T-helper 1 cell treated with Interleukin-12 subunit alpha and Interleukin-12 subunit beta and Interleukin-4 antibody, amounts not matched to agents 30 μg/mL and 1 μg/mL, for 36 hours (primary cell): Measurements from ENCODE around the gene FBXO3.
"Not testable (repeated sequence)": the region's sequence is repeated elsewhere in the genome, so short reads cannot be mapped to it uniquely, and the experiment has no call there.

Experiments used
- H3K27ac Mint-ChIP-seq: one replicate; pipeline ENCODE4 v1.8.0; 2021; ENCODE audit warnings: mild to moderate bottlenecking, mixed read lengths
- H3K27me3 Mint-ChIP-seq: one replicate; pipeline ENCODE4 v1.8.0; 2021; ENCODE audit warnings: low read depth, mixed read lengths
- H3K36me3 Mint-ChIP-seq: one replicate; pipeline ENCODE4 v1.8.0; 2021; ENCODE audit warnings: low read depth, mixed read lengths
- H3K4me1 Mint-ChIP-seq: one replicate; pipeline ENCODE4 v1.8.0; 2021; ENCODE audit warnings: low read depth, mixed read lengths
- H3K4me3 Mint-ChIP-seq: one replicate; pipeline ENCODE4 v1.8.0; 2021; ENCODE audit warnings: mild to moderate bottlenecking, moderate library complexity, mixed read lengths
- H3K9me3 Mint-ChIP-seq: one replicate; pipeline ENCODE4 v1.8.0; 2021; ENCODE audit warnings: mixed read lengths

The FBXO3 gene

DNA sequence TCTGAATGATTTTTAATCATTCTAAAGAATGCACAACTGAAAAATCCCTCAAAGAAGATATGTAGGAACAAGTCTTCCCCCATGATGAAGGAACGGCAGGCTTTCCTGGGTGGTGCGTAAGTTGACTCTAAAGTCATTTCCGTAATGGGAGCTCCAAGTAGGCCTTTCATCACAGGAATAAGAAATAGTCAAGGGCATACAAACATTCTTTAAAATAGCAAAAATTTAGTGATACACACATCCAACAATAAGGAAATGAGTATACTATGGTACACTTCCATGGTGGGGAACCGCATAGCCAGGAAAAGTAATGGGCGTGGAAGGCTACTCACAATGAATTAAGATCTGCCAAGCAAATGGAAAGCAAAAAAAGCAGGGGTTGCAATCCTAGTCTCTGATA lies 48.8 kb downstream of the FBXO3 start:
- H3K9me3 Mint-ChIP-seq, result no peaks in the 10 kb centered on the region
- peaks cover 62% of the 10 kb centered on the region for H3K4me1 Mint-ChIP-seq
- no peaks in the 10 kb centered on the region for H3K27me3 Mint-ChIP-seq
- H3K36me3 Mint-ChIP-seq, result peaks cover 43% of the 10 kb centered on the region
- no peak overlapping the region for H3K27ac Mint-ChIP-seq
- H3K4me3 Mint-ChIP-seq, result no peak overlapping the region

DNA sequence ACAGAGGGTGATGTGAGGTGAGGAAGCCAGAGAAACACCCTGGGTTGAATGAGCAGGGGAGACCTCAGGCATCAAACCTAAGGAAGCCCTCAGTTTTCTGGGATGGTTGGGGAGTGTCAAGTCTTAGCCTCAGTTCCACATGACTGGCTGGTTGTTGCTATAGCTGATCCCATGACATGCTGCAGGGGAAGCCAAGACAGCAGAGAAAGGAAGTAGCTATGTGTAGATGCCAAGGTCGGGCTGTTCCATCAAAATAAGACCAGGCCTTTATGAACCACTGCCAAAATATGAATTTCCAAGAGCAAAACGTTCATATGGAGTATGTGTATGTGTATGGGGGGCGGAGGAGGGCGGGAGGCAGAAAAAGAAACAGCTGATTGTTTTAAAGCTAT lies 49.7 kb downstream of the FBXO3 start:
- Mint-ChIP-seq H3K9me3 (no peaks in the 10 kb centered on the region), H3K4me1 (peaks cover 65% of the 10 kb centered on the region), H3K36me3 (peaks cover 46% of the 10 kb centered on the region), H3K27ac (peak overlapping the region; percentile 42), H3K4me3 (peak overlapping the region; percentile 5), H3K27me3 (no peaks in the 10 kb centered on the region)

DNA sequence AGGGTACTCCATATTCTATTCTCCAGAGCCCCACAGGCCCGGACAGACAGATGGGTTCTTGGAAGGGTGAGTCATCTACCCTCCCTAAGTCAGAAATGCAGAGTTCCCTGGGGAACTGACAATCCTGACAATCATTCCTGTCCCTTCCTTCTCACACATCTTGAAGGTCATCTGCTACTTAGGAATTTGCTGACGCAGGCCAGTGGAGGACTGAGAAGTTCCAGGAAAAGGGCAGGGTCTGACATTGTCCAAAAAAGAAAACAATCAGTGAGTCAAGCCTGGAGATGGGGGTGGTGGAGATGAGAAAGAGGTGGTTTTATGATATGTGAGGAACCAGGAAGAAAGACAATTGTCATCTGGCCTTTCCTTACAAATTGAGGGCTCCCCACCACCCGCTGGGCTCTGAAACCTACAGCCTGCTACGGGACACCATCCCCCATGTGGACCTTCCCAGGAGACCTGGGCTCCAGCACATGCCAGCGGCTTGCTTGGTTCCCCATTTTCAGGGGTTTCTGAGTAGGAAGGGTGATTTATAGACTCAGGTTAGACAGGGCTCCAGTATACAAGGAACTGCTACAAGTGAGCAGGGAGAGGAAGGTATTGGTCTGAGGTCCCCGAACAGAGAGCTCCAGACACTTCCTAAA lies 51.0 kb downstream of the FBXO3 start:
- H3K9me3 Mint-ChIP-seq, result no peaks in the 10 kb centered on the region
- peak overlapping the region; percentile 16 for H3K4me3 Mint-ChIP-seq
- H3K27me3 Mint-ChIP-seq, result no peaks in the 10 kb centered on the region
- peaks cover 65% of the 10 kb centered on the region for H3K4me1 Mint-ChIP-seq
- H3K27ac Mint-ChIP-seq, result peak overlapping the region; percentile 79
- H3K36me3 Mint-ChIP-seq, result peaks cover 44% of the 10 kb centered on the region

DNA sequence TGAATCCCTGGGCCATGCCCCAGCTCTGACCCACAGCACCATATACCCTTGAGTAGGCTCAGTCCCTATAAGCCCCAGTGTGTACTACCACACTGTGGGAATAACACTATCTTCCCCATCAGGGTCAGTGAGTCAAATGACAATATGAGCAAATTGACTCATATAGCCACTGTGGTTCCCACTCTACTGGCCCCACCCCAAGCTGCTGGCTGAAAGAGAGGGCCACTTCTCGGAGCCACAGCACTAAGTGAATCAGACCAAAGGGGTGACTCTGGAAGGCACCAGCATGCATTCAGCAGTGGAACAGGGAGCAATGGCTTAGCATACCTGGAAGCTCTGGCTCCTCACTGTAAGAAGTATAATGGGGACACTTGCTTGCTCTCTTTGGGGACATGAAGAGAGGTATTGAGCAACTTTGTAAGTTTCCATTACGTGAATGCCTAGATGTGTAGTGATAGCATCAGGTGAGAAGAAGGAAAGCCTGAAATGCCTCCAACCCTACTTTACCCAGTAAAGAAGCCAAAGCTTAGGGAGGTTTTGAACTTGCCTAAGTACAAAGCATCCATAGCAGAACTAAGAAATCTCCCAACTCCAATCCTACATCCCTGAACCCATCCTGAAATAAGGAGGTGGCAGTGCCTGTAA lies 51.6 kb downstream of the FBXO3 start:
- H3K9me3 Mint-ChIP-seq, result no peaks in the 10 kb centered on the region
- peaks cover 62% of the 10 kb centered on the region for H3K4me1 Mint-ChIP-seq
- peak overlapping the region; percentile 79 for H3K27ac Mint-ChIP-seq
- peak overlapping the region; percentile 16 for H3K4me3 Mint-ChIP-seq
- H3K36me3 Mint-ChIP-seq, result peaks cover 41% of the 10 kb centered on the region
- no peaks in the 10 kb centered on the region for H3K27me3 Mint-ChIP-seq

DNA sequence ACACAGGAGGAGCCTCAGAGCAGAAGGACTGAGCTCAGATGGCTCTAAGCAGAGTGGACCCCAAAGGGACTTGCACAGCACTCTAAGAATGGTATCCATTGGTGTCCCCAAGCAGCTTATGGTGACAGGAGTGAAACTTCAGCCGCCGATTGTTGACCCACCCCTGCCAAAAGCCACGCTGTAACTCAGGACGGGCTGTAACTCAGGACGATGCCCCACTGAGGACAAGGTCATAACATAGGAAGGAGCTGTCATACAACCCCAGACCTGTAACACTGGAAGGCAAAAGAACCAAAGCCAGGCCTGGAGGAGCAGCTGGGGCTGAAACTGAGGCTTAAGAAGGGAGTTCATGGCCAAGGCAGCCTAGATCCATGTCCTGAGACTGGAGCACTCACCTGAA lies 52.3 kb downstream of the FBXO3 start:
- peaks cover 58% of the 10 kb centered on the region for H3K4me1 Mint-ChIP-seq
- peak overlapping the region; percentile 79 for H3K27ac Mint-ChIP-seq
- H3K4me3 Mint-ChIP-seq, result peak overlapping the region; percentile 2
- H3K36me3 Mint-ChIP-seq, result peaks cover 46% of the 10 kb centered on the region
- H3K27me3 Mint-ChIP-seq, result no peaks in the 10 kb centered on the region
- H3K9me3 Mint-ChIP-seq, result no peaks in the 10 kb centered on the region

DNA sequence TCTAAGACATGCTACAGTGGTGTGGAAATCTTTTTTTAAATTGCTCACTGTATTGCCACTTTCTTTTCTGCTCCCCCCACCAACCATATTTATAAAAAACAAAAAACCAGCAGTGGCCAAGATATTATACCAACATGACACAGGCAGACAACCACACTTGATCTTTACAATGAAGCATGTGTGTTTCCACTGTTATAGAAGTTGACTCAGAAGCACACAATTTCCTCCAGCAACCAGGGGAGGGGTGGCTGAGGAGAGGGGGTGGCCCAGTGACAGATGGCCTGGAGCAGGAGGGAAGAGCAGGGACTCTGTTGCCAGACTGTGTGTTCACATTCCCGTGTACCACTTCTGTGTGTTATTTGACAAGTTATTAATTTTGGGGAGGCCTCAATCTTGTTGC lies 52.9 kb downstream of the FBXO3 start:
- H3K9me3 Mint-ChIP-seq, result no peaks in the 10 kb centered on the region
- H3K4me1 Mint-ChIP-seq, result peaks cover 57% of the 10 kb centered on the region
- no peaks in the 10 kb centered on the region for H3K27me3 Mint-ChIP-seq
- peaks cover 49% of the 10 kb centered on the region for H3K36me3 Mint-ChIP-seq
- H3K4me3 Mint-ChIP-seq, result peak overlapping the region; percentile 30
- H3K27ac Mint-ChIP-seq, result peak overlapping the region; percentile 66

DNA sequence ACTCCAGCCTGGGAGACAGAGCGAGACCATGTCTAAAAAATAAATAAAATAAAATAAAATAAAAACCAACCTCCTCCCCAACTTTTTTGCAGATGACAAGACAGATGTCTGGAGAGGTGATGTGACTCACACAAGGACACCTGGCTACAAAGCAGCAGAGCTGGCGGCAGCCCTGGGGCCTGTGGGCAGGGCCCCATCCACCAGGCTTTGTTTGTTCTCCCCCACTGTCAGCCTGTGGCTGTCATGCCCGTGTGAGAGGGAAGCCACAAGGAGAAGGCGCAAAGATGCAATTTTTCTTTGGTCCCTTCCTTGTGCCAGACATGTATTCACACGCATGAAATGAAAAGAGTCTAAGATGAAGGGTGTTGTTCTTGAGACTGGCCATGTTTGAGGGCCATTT lies 54.7 kb downstream of the FBXO3 start:
- no peaks in the 10 kb centered on the region for H3K9me3 Mint-ChIP-seq
- no peak overlapping the region for H3K27ac Mint-ChIP-seq
- H3K36me3 Mint-ChIP-seq, result peaks cover 40% of the 10 kb centered on the region
- peaks cover 39% of the 10 kb centered on the region for H3K4me1 Mint-ChIP-seq
- no peak overlapping the region for H3K4me3 Mint-ChIP-seq
- no peaks in the 10 kb centered on the region for H3K27me3 Mint-ChIP-seq

DNA sequence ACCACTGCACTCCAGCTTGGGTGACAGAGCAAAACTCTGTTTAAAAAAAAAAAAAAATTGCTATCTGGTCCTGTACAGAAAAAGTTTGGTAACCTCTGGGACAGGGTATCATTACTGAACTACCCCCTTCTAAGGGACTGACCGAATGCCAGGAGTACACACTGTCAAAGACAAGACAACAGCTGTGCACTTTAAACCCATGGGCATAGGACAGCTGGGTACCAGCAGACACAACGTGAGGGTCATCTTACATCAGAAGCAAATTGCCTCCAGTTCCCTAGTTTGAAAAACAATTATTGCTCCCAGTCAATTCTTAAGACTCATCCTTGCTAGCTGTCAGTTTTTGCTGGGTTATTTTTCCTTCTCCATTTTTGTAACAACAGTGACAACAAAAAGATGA lies 55.9 kb downstream of the FBXO3 start:
- peaks cover 38% of the 10 kb centered on the region for H3K36me3 Mint-ChIP-seq
- no peak overlapping the region for H3K4me3 Mint-ChIP-seq
- no peaks in the 10 kb centered on the region for H3K9me3 Mint-ChIP-seq
- peaks cover 29% of the 10 kb centered on the region for H3K4me1 Mint-ChIP-seq
- H3K27ac Mint-ChIP-seq, result no peak overlapping the region
- H3K27me3 Mint-ChIP-seq, result no peaks in the 10 kb centered on the region

DNA sequence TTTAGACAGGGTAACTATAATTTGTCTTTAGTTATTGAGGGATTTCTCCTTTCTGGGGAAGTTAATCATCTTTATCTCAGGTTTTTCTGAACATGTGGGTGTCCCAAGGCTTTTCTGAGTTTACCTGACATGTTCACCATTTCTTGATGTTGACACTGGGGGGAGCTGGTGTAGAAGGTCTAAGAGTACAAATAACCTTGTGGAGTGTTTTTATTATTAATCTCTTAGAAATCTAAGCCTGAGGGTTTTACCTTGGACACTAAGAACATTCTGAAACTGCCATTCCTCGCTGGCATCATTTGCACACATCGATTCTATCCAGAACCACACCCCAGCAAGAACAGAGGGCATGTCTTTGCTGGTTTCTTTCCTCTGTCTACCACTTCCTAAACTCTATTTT lies 58.1 kb downstream of the FBXO3 start:
- H3K36me3 Mint-ChIP-seq, result peaks cover 38% of the 10 kb centered on the region
- no peak overlapping the region for H3K27ac Mint-ChIP-seq
- H3K9me3 Mint-ChIP-seq, result no peaks in the 10 kb centered on the region
- no peak overlapping the region for H3K4me3 Mint-ChIP-seq
- H3K4me1 Mint-ChIP-seq, result peaks cover 8% of the 10 kb centered on the region
- H3K27me3 Mint-ChIP-seq, result no peaks in the 10 kb centered on the region

DNA sequence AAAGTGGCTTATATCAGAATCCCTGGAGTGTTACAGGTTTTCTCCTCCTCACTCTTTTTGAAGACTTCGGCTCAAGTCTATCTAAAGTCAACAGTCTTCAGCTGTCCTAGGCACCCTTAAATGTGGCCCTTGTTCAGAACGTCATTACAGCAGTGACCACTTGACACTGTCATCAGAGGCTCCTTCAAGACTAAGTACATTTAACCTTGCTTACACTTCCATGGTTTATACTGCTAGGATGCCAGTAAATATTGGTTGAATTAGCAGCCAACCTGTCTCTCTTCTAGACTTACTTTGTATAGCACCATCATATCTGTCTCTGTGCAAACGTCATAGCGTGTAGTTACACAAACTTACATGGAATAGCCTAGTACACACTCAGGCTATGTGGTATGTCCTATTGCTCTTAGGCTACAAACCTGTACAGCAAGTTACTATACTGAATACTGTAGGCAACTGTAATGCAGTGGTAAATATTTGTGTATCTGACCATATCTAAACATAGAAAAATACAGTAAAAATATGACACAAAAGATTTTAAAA lies 60.4 kb downstream of the FBXO3 start:
- no peak overlapping the region for H3K27ac Mint-ChIP-seq
- H3K4me3 Mint-ChIP-seq, result no peak overlapping the region
- peaks cover 2% of the 10 kb centered on the region for H3K4me1 Mint-ChIP-seq
- peaks cover 37% of the 10 kb centered on the region for H3K36me3 Mint-ChIP-seq
- no peaks in the 10 kb centered on the region for H3K9me3 Mint-ChIP-seq
- H3K27me3 Mint-ChIP-seq, result no peaks in the 10 kb centered on the region

DNA sequence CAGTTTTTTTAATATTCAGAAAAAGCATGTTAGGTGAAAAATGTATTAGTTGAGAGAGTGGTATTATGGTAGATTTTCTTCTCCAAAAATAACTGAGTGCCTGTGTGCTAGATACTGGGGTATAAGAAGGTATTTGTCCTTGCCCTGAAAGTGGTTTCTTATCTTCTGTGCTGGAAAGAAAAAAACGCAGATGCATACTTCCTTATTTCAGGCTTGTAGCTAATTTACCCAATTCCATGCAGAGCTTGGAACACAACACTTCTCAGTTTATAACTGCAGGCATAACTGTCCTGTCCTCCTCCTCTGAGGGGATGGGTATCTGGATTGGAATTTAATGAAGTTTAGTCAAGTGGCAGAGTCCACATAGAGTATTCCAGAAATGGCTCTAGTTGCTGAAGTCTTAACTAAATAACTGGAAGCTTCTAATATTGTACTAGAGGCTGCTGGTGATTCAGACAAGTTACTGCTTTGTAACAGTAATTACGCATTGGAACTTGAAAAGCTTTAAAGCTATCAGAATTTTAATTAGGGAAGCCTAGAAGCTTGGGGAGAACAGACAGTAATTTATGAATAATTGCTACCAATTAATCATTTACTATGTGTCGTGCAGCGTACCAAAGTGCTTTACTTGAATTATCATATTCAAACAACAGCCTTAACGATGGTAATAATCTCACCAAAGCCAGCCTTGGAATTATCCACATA lies 61.0 kb downstream of the FBXO3 start:
- Mint-ChIP-seq H3K4me3 (no peak overlapping the region), H3K36me3 (peaks cover 38% of the 10 kb centered on the region), H3K27me3 (no peaks in the 10 kb centered on the region)

DNA sequence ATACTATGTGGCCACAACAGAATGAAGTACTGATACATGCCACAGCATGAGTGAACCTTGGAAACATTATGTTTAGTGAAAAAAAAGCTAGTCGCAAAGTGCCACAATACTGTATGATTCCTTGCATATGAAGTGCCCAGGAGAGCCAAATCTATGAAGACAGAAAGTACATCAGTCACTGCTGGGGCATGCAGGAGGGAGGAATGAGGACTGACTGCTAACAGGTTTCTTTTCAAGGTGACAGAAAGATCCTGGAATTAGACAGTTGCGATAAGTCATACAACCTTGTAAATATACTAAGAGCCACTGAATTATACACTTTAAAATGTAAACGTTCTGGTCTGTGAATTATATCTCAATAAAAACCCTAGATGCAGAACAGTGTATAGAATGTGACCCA lies 61.9 kb downstream of the FBXO3 start:
- peaks cover 38% of the 10 kb centered on the region for H3K36me3 Mint-ChIP-seq
- H3K4me1 Mint-ChIP-seq, result peaks cover 2% of the 10 kb centered on the region
- H3K4me3 Mint-ChIP-seq, result no peak overlapping the region
- H3K9me3 Mint-ChIP-seq, result no peaks in the 10 kb centered on the region
- H3K27me3 Mint-ChIP-seq, result no peaks in the 10 kb centered on the region
- H3K27ac Mint-ChIP-seq, result no peak overlapping the region

More for the DNA sequence above, 61.0 kb downstream of the FBXO3 start:
- Mint-ChIP-seq H3K4me1 (no peaks in the 10 kb centered on the region), H3K9me3 (no peaks in the 10 kb centered on the region), H3K27ac (no peak overlapping the region)

DNA sequence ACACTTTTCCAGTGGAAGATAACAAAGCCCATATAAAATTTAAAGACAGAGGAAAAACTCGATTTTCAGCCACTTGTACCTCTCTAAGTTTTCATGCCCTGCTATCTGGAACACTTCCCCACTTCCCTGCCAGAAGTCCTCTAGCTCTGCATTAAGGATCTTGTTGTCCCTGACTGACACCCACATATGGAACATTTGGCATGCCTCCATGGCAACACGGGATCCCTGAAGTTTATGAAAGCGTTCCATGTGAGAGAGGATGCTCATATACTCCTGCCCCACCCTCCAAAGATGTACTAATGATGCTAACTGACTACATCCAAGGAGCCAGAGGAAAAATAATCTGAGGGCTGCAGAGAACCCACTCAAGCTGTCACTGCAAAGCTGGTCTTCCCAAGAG lies 64.9 kb downstream of the FBXO3 start:
- peaks cover 41% of the 10 kb centered on the region for H3K36me3 Mint-ChIP-seq
- no peaks in the 10 kb centered on the region for H3K9me3 Mint-ChIP-seq
- H3K4me3 Mint-ChIP-seq, result no peak overlapping the region
- H3K27me3 Mint-ChIP-seq, result no peaks in the 10 kb centered on the region
- no peak overlapping the region for H3K27ac Mint-ChIP-seq
- H3K4me1 Mint-ChIP-seq, result peaks cover 15% of the 10 kb centered on the region

DNA sequence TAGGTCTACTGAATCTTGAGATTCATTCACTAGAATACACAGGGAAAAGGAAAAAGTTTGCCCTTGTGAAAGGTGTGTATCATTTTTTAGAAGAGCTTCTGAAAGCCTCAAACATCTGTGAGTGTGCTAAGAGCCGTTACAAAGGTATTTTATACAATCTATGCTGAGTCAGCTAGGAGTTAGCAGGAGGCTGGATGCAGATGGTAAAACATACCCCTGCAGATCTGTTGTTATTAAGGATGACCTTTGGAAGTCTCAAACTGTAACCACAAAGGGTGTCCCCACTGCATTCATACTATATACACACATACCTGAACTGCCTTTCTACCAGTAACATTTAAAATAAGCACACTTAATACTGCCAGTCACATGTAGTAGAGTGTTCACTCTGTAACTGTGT lies 65.3 kb downstream of the FBXO3 start:
- no peaks in the 10 kb centered on the region for H3K27me3 Mint-ChIP-seq
- peaks cover 15% of the 10 kb centered on the region for H3K4me1 Mint-ChIP-seq
- no peak overlapping the region for H3K4me3 Mint-ChIP-seq
- no peaks in the 10 kb centered on the region for H3K9me3 Mint-ChIP-seq
- peaks cover 38% of the 10 kb centered on the region for H3K36me3 Mint-ChIP-seq
- no peak overlapping the region for H3K27ac Mint-ChIP-seq

DNA sequence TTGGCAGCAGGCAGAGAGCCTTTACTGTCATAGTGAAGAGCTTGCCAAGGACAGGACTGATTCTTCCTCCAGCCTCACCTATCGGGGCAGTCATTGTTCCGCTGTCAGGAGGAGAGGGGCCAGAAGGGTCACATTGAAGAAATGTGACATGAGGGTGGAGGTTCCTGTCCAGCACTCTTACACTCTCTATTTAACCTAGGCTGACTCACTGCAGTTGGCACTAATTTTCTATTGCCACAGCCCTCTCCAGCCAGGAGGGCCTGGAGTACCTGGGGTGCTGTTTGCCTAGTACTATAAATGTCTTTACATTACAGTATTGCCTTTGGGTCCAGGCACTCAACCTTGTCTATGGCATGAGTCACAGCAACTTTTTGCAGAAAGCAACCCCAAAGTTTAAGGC lies 66.5 kb downstream of the FBXO3 start:
- H3K9me3 Mint-ChIP-seq, H3K27me3 Mint-ChIP-seq, H3K27ac Mint-ChIP-seq, H3K4me3 Mint-ChIP-seq: not testable (repeated sequence)
- Mint-ChIP-seq H3K36me3 (peaks cover 38% of the 10 kb centered on the region), H3K4me1 (peaks cover 15% of the 10 kb centered on the region)
